HG03520 (cell line): Measurements from ENCODE around the gene ERC1.
"Not testable (repeated sequence)": the region's sequence is repeated elsewhere in the genome, so short reads cannot be mapped to it uniquely, and the experiment has no call there.

ENCODE experiments used
- ATAC-seq: cut with Tn5 transposase; IDR thresholded peaks from one replicate; pipeline ENCODE4 v1.9.1; 2021; ENCODE audit warnings: mild to moderate bottlenecking, moderate library complexity; ENCODE audit not compliant: unreplicated experiment

Gene ERC1

GRCh38 chr12:1117371-1117770, 126.3 kb downstream of the ERC1 start:
- ATAC-seq: no peak

DNA sequence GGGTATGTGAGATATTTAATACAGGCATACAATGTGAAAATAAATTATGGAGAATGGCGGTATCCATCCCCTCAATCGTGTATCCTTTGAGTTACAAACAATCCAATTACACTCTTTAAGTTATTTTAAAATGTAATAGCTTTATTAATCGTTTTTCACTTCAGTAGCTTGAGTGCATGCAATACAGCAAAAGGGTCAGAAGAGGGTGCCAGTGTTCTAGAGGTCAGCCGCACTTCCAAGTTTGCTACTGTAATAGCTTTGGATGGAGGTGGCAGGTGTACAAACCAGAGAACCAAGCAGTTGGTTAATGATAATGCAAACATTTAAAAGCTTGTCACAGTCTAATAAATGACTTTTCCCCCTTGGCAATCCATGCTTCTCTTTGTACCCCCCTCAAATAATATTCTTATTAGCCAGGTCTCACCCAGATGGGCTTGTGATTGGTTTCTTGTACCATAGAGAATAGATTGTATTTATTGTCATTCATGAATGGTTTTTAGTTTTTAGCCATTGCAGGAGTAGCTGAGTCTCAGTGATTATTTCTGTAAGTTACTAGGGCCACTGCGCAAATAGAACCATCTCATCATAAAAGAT, 127.0 kb downstream of the ERC1 start:
- no peak for ATAC-seq

DNA sequence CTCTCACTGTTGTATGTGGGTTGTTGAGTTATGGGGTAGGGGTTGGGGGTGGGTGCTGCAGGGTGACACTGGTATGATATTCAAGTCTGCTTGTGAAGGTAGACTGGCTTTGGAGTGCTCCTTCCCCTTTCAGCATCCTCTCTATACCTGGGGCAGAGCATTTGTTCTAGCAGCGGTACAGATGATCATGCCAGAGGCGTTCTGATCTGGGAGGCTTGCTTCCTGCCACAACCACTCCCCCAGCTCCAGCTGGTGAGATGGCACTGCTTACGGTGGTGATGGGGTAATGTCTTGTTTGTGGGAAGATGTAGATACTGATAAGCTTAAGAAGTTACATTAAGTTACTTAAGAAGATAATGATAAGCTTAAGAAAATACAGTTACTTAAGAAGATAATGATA, 131.8 kb downstream of the ERC1 start:
- ATAC-seq: no peak

- no peak for ATAC-seq
Measured at GRCh38 chr12:1126091-1126490, 135.1 kb downstream of the ERC1 start.

- no peak for ATAC-seq
Measured at GRCh38 chr12:1127021-1127420, 136.0 kb downstream of the ERC1 start.

GRCh38 chr12:1130164-1130563, 139.1 kb downstream of the ERC1 start:
- ATAC-seq: no peak

GRCh38 chr12:1130571-1130970, 139.5 kb downstream of the ERC1 start:
- ATAC-seq: no peak

DNA sequence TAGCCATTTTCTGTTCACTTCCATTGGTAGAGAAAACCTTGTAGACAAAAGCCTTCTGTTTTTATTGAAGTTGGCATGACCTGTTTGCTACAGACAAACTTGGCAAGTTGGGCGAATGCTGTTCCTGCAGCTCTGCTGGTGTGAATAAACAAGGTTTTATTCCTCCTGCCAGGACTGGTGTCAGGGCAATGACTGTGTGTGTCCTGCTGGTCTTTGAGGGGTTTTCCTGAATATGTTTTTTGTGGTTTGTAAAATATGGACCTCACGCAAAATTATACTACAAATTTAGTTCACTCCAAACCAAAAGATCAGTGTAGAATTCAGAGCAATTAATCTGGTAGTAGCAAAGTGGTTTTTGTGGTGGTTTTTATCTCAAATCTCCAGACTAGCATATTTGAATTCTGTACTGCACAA, 140.8 kb downstream of the ERC1 start:
- ATAC-seq: no peak

DNA sequence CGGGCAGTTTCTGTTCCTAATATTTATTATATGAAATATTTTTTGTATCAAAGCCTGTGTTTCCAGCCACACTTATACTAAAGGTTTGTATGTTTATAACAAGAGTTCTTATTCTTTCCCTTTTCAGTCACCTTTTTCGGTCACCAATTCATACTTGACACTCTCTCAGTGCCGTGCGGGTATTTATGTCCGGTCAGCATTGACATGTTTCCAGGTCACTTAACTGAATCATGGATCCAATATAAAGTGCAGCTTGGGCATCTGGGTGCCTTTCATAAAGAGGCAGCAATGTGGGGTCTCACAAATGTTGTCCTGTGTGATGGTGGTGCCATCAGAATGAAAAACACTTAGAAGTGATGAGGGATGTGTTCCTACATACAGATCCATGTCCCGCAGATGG, 141.3 kb downstream of the ERC1 start:
- ATAC-seq: no peak

DNA sequence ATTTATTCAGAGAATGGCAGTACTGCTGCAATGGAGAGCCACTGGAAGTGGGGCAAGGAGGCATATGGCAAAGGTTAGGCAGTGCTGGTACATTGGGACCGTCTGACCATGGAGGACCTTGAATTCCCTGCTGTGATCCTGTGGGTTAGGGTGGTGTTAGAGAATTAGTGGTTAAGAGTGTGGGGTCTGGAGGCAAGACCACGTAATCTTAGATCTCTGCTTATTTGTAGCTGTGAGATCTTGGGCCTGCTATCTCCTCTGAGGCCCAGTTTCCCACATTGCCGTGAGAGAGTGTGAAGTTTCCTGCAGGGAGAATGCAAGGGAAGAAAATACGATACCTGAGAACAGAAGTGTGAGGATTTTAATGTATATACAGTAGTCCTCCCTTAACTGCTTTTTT, 147.7 kb downstream of the ERC1 start:
- ATAC-seq: no peak

DNA sequence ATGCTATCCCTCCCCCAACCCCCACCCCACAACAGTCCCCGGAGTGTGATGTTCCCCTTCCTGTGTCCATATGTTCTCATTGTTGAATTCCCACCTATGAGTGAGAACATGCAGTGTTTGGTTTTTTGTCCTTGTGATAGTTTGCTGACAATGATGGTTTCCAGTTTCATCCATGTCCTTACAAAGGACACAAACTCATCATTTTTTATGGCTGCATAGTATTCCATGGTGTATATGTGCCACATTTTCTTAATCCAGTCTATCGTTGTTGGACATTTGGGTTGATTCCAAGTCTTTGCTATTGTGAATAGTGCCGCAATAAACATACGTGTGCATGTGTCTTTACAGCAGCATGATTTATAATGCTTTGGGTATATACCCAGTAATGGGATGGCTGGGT, 155.7 kb downstream of the ERC1 start:
- ATAC-seq: not testable (repeated sequence)

DNA sequence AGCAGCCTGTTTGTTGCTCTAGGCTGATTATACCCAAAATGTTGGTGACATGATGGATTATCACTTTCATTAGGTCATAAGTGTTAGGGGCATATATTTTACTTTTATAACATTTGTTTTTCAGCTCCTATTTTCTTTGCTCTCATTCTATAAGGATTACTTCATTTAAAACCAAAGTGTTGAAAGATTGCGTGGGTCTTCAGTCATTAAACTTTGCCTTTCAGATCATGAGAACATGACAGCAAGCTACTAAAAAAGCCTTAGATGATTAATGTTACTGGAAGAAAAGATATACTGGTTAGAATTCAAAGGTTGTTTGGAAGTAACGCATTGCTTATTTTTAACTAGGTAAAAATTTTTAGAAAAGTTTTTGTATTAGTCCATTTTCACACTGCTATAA, 156.8 kb downstream of the ERC1 start:
- no peak for ATAC-seq

DNA sequence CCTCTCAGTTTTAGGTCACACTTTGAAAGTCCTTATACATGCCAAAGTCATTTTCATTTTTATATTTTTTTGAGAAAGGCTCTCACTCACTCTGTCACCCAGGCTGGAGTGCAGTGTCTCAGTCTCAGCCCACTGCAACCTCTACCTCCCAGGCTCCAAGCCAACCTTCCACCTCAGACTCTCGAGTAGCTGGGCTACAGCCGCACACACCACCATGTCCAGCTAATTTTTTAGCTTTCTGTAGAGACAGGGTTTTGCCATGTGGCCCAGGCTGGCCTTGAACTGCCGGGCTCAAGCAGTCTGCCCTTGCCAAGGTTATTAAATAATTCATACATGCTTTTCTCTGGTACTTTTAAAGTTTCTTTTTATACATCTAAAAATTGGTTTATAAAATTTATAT, 166.0 kb downstream of the ERC1 start:
- ATAC-seq: no peak

DNA sequence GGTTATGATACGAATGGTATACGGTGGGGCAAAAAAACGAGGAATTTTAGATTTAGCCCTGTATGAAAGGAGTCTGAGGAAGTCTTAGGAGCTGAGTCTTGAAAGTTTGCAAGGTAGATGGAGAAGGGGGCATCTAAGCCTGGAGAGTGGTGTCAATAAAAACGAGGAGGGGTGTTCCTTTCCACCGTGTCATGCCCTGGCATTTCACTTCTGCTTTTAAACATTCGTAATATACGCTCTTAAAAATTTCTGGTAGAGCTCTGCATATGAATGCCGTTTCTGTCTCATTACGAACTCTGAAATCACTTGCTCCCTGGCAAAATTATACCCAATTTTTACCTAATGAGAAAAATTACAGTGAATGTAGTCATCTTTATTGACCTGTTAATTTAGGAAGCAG, 170.2 kb downstream of the ERC1 start:
- ATAC-seq: no peak

DNA sequence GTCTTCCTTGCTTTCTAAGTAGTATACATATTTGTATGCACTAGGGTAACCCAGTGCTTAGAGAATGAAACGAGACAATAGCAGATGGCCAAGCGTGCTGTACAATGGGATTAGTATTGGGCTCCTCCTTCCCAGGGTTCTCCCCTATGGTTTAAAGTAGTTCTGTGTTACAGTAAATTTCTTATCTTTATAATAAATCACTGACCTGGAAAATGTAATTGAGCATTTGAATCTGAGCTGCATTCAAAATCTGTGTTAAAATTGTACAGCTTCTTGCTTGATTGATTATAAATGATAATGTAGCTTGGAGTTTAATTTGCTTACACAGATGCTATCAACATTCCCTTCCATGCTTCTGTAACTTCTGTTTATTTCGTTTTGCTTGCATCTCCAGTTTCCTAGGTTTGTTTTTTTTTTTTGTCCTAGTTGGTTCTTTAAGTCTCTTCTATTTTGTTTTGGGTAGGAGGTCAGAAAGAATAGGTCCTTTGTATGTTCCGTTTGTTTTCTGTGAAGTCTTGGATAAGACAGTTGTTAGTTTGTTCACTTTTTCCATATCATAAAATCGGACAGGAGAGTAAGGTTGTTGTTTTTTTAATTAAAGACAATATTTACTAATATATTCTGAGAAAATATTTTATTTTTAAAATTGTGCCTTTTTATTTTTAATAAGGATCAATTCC, 171.2 kb downstream of the ERC1 start:
- no peak for ATAC-seq

DNA sequence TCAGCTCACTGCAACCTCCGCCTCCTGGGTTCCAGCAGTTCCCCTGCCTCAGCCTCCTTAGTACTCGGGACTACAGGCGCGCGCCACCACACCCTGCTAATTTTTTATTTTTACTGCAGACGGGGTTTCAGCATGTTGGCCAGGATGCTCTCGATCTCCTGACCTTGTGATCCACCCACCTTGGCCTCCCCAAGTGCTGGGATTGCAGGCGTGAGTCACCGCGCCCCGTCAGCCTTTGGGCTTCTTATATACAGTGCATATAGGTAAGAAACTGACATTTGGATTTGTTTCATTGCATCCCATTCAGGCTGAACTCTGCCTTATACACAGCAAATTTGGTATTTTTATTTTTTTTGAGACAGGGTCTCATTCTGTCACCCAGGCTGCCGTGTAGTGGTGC, 176.8 kb downstream of the ERC1 start:
- no peak for ATAC-seq

DNA sequence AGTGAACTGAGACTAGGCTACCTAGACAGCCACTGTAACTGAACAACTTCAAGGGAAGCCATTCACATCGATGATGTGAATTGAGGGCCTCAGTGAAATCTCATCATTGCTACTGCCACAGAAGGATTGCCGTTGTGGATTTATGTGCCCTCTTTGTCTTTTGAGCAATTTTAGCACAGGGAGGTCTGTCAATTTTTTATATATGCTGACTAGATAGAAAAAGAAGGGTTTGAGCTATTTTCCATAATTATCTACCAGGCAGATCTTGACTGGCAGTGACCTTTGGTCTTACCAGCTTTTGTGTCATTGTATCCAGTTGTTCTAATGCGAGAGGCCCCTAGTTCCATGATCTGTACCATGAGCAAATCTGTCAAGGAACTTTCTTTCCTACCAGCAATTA, 179.4 kb downstream of the ERC1 start:
- ATAC-seq: no peak

DNA sequence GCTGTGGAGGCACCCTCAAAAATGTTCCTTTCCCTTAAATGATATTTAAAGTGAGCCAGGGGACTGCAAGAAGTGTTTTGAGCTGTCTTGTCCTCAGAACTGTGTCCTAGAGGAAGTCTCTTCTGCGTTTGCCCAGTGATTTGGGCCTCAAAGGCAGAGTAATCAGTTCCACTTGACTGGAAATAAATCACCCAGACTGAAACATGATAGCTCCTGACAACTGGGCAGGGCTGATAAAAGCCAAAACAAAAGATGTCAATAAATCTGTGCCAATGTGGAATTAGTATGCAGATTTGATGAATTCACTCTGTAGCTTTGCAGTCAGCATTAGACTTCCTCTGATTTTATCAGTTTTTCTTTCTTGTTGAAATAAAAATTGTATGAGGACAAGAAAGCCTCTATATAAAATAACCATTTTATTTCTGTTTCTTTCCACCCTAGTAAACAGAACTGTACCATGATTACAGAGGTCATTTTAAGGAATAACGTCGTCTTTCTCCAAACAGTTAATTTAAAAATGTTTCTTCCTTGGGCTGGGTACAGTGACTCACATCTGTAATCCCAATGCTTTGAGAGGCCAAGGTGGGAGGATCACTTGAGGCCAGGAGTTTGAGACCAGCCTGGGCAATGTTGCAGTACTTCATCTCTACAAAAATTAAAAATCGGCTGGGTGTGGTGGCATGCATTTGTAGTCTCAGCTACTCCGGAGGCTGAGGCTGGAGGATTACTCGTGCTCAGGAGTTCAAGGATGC, 180.8 kb downstream of the ERC1 start:
- ATAC-seq: no peak

DNA sequence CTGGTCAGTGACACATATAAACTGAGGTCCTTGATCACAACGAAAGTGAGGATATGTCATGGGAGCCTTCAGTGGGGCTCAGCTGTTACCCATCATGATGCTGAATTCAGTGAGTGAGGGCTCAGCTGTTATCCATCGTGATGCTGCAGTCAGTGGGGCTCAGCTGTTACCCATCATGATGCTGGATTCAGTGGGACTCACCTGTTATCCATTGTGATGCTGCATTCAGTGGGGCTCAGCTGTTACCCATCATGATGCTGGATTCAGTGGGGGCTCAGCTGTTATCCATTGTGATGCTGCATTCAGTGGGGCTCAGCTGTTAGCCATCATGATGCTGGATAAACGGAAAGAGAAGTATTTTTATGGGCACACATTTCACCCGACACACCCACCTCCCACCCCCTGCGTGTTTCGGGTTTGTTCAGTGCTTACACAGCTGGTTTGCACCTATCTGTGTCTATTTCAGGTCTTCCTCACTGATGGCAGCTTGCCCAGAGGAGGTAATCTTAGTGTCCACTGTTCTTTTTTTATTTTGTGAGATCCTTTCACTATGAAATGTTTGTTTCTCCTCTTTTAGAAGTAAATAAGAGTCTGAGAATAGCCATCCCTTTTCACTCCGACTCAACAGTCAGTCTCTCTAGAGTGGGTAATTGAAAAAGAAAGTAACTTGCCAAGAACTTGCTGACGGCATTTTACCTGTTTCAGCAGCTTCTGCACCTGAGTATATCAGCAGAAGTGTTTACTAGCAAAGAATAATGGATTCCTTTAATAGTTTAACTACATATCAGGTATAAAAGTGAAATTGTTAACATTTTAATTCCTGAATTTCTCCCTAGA, 183.0 kb downstream of the ERC1 start:
- ATAC-seq: no peak

- no peak for ATAC-seq
Measured at GRCh38 chr12:1174659-1175058, 183.6 kb downstream of the ERC1 start.

DNA sequence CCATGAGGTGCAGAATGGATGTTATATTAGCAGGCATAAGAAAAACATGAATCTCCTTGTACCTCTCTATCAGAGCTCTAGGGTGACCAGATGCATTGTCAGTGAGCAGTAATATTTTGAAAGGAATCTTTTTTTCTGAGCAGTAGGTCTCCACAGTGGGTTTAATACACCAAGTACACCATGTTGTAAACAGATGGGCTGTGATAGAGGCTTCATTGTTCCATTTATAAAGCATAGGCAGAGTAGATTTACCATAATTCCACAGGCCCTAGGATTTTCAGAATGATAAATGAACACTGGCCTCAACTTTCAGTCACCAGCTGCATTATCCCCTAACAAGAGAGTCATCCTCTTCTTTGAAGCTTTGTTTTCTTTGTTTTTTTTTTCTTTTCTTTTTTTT, 185.2 kb downstream of the ERC1 start:
- ATAC-seq: no peak
